Tibial nerve (tissue), 4 donors: ENCODE results near the gene TEX2.

Experiments
- EP300 ChIP-seq, 2 donors: sonication (generic); formaldehyde crosslinking; IDR thresholded peaks; one replicate each; pipeline ENCODE4 v1.6.1; 2017; ENCODE audit warnings: antibody characterized with exemption in 2 of 2, mild to moderate bottlenecking in 1 of 2
- TF ChIP-seq, protein P1 (sequence below), 5 experiments: fragments of 200-600 bp in 3 of 5; fragments of 450-650 bp in 2 of 5; sonication (generic) in 3 of 5; IDR thresholded peaks; one replicate each; pipeline ENCODE4 v1.5.1; 2016 to 2019; ENCODE audit warnings: antibody characterized with exemption in 5 of 5, mild to moderate bottlenecking in 3 of 5, moderate library complexity in 2 of 5

- TF ChIP-seq, protein P1, sequence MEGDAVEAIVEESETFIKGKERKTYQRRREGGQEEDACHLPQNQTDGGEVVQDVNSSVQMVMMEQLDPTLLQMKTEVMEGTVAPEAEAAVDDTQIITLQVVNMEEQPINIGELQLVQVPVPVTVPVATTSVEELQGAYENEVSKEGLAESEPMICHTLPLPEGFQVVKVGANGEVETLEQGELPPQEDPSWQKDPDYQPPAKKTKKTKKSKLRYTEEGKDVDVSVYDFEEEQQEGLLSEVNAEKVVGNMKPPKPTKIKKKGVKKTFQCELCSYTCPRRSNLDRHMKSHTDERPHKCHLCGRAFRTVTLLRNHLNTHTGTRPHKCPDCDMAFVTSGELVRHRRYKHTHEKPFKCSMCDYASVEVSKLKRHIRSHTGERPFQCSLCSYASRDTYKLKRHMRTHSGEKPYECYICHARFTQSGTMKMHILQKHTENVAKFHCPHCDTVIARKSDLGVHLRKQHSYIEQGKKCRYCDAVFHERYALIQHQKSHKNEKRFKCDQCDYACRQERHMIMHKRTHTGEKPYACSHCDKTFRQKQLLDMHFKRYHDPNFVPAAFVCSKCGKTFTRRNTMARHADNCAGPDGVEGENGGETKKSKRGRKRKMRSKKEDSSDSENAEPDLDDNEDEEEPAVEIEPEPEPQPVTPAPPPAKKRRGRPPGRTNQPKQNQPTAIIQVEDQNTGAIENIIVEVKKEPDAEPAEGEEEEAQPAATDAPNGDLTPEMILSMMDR (IDR thresholded peaks at IDR 0.05), result no peak
- TF ChIP-seq EP300 (IDR thresholded peaks at IDR 0.05), result no peak
Observed at GRCh38 chr17:64152428-64153125, 110.5 kb downstream of the TEX2 start.
